H9 (cell line): ENCODE data around the gene ANKRD40. TPM values are rescaled to one million over a fixed set of nuclear protein-coding genes. Genes with fewer than 3 reads are reported as not detected.

Experiments used
- DNase-seq: peaks from one replicate; pipeline ENCODE4 v3.0.0-alpha.2; 2017
- H2AFZ ChIP-seq: one replicate; pipeline ENCODE4 v1.6.1; 2013; ENCODE audit warnings: mild to moderate bottlenecking, low read length, control low read depth, moderate library complexity
- H2AK5ac ChIP-seq: 2 replicates; pipeline ENCODE4 v1.6.1; 2013; ENCODE audit warnings: low read length, control low read depth, mixed read lengths; ENCODE audit not compliant: insufficient read length
- H2BK120ac ChIP-seq: one replicate; pipeline ENCODE4 v1.6.1; 2013; ENCODE audit warnings: low read depth, mild to moderate bottlenecking, low read length, control low read depth, inconsistent platforms; ENCODE audit not compliant: poor library complexity, severe bottlenecking
- H2BK12ac ChIP-seq: 2 replicates; pipeline ENCODE4 v1.6.1; 2013; ENCODE audit warnings: low read length, control low read depth, mixed read lengths, low read depth; ENCODE audit not compliant: insufficient read length
- H2BK15ac ChIP-seq: 2 replicates; pipeline ENCODE4 v1.6.1; 2013; ENCODE audit warnings: low read depth, low read length, control low read depth
- H2BK20ac ChIP-seq: one replicate; pipeline ENCODE4 v1.6.1; 2013; ENCODE audit warnings: low read depth, mild to moderate bottlenecking, low read length, control low read depth, inconsistent platforms; ENCODE audit not compliant: poor library complexity, severe bottlenecking
- H2BK5ac ChIP-seq: 2 replicates; pipeline ENCODE4 v1.6.1; 2013; ENCODE audit warnings: low read length, control low read depth, mixed read lengths; ENCODE audit not compliant: insufficient read length
- H3K14ac ChIP-seq: 2 replicates; pipeline ENCODE4 v1.6.1; 2013; ENCODE audit warnings: low read length, control low read depth; ENCODE audit not compliant: insufficient read depth
- H3K18ac ChIP-seq: 2 replicates; pipeline ENCODE4 v1.6.1; 2013; ENCODE audit warnings: low read depth, mild to moderate bottlenecking, mixed read lengths, low read length, control low read depth; ENCODE audit not compliant: insufficient read length
- H3K23ac ChIP-seq: 2 replicates; pipeline ENCODE4 v1.6.1; 2013; ENCODE audit warnings: low read length, control low read depth, mixed read lengths, low read depth; ENCODE audit not compliant: insufficient read length
- H3K23me2 ChIP-seq: 2 replicates; pipeline ENCODE4 v1.6.1; 2013; ENCODE audit warnings: low read depth, mild to moderate bottlenecking, mixed read lengths, low read length, control low read depth; ENCODE audit not compliant: insufficient read length, poor library complexity, severe bottlenecking
- H3K27ac ChIP-seq: 2 replicates; pipeline ENCODE4 v1.5.1; 2013; ENCODE audit warnings: low read length, control low read depth, mixed read lengths, low read depth; ENCODE audit not compliant: insufficient read length
- H3K27me3 ChIP-seq: 2 replicates; pipeline ENCODE4 v1.6.1; 2013; ENCODE audit warnings: low read length, control low read depth, inconsistent platforms; ENCODE audit not compliant: insufficient read depth
- H3K4ac ChIP-seq: 2 replicates; pipeline ENCODE4 v1.6.1; 2013; ENCODE audit warnings: low read depth, mild to moderate bottlenecking, control low read depth, inconsistent platforms, low read length, moderate library complexity
- H3K4me1 ChIP-seq: 2 replicates; pipeline ENCODE4 v1.6.1; 2013; ENCODE audit warnings: low read length, control low read depth, inconsistent platforms; ENCODE audit not compliant: insufficient read depth
- H3K4me2 ChIP-seq: 2 replicates; pipeline ENCODE4 v1.6.1; 2013; ENCODE audit warnings: low read length, control low read depth, mixed read lengths; ENCODE audit not compliant: insufficient read length, insufficient read depth
- H3K56ac ChIP-seq: 2 replicates; pipeline ENCODE4 v1.6.1; 2013; ENCODE audit warnings: low read depth, mild to moderate bottlenecking, mixed read lengths, low read length, control low read depth; ENCODE audit not compliant: insufficient read length
- H3K79me1 ChIP-seq: 2 replicates; pipeline ENCODE4 v1.6.1; 2013; ENCODE audit warnings: low read depth, mild to moderate bottlenecking, moderate library complexity, low read length, control low read depth, inconsistent platforms; ENCODE audit not compliant: insufficient read depth, poor library complexity, severe bottlenecking
- H3K79me2 ChIP-seq: 2 replicates; pipeline ENCODE4 v1.6.1; 2013; ENCODE audit warnings: low read length, control low read depth, inconsistent platforms; ENCODE audit not compliant: insufficient read depth
- H3K9ac ChIP-seq: 2 replicates; pipeline ENCODE4 v1.6.1; 2013; ENCODE audit warnings: low read length, control low read depth, mixed read lengths; ENCODE audit not compliant: insufficient read length; ENCODE audit errors: extremely low read depth
- H3K9me3 ChIP-seq: one replicate; pipeline ENCODE4 v1.6.1; 2013; ENCODE audit warnings: low read depth, low read length, inconsistent platforms; ENCODE audit not compliant: control insufficient read depth
- H3T11ph ChIP-seq: one replicate; pipeline ENCODE4 v1.6.1; 2013; ENCODE audit warnings: mild to moderate bottlenecking, low read length, control low read depth, inconsistent platforms
- H4K20me1 ChIP-seq: one replicate; pipeline ENCODE4 v1.6.1; 2013; ENCODE audit not compliant: control insufficient read depth, insufficient read length, insufficient read depth
- H4K5ac ChIP-seq: 2 replicates; pipeline ENCODE4 v1.6.1; 2013; ENCODE audit warnings: low read depth, mild to moderate bottlenecking, mixed read lengths, low read length, control low read depth; ENCODE audit not compliant: insufficient read length
- H4K8ac ChIP-seq: replicated peaks from 2 replicates; pipeline ENCODE4 v1.6.1; 2013; ENCODE audit warnings: low read length, control low read depth, mixed read lengths, low read depth; ENCODE audit not compliant: insufficient read length
- H4K91ac ChIP-seq: 2 replicates; pipeline ENCODE4 v1.6.1; 2013; ENCODE audit warnings: low read depth, mild to moderate bottlenecking, moderate library complexity, mixed read lengths, low read length, control low read depth; ENCODE audit not compliant: insufficient read length
- H3K27ac Mint-ChIP-seq, 3 experiments: 2 replicates in 2 of 3; 3 replicates in 1 of 3; pipeline ENCODE4 v1.8.0; 2020 to 2021; ENCODE audit warnings: mixed read lengths in 3 of 3, mild to moderate bottlenecking in 1 of 3, moderate library complexity in 1 of 3
- H3K27me3 Mint-ChIP-seq: 2 replicates; pipeline ENCODE4 v1.8.0; 2021; ENCODE audit warnings: low read depth, mild to moderate bottlenecking, moderate library complexity, mixed read lengths
- H3K36me3 Mint-ChIP-seq, 3 experiments: 2 replicates in 2 of 3; 3 replicates in 1 of 3; pipeline ENCODE4 v1.8.0; 2020 to 2021; ENCODE audit warnings: low read depth in 3 of 3, mixed read lengths in 3 of 3; ENCODE audit not compliant: insufficient read depth in 1 of 3
- H3K4me1 Mint-ChIP-seq, 2 experiments: 2 replicates each; pipeline ENCODE4 v1.8.0; 2020; ENCODE audit warnings: mixed read lengths in 2 of 2
- H3K4me3 Mint-ChIP-seq, 2 experiments: 2 replicates in 1 of 2; 3 replicates in 1 of 2; pipeline ENCODE4 v1.8.0; 2020 to 2021; ENCODE audit warnings: mild to moderate bottlenecking in 2 of 2, mixed read lengths in 2 of 2, moderate library complexity in 1 of 2
- H3K9me3 Mint-ChIP-seq, 2 experiments: 2 replicates in 1 of 2; 3 replicates in 1 of 2; pipeline ENCODE4 v1.8.0; 2020; ENCODE audit warnings: mild to moderate bottlenecking in 2 of 2, mixed read lengths in 2 of 2, moderate library complexity in 1 of 2
- WGBS: extraction: QIAGEN DNeasy Blood & Tissue Kit; methylation state at CpG from one replicate; pipeline ENCODE4 v1.1.7; 2013; ENCODE audit warnings: missing lambda C conversion rate, low lambda C conversion rate, mixed read lengths; ENCODE audit not compliant: insufficient read length; ENCODE audit errors: extremely low coverage; 5-methylcytosine and 5-hydroxymethylcytosine counted together
- total RNA-seq: library from RNA; stranded (reverse); gene quantifications from 2 replicates; pipeline ENCODE4 v1.2.1, GENCODE V29; 2021
- TF ChIP-seq, protein P1 (sequence below): fragments of 200-600 bp; sonication (generic); conservative IDR thresholded peaks from 3 replicates; pipeline ENCODE4 v1.8.0; 2021; ENCODE audit warnings: antibody characterized with exemption, mild to moderate bottlenecking

The ANKRD40 gene
- total RNA-seq, 1 experiment from 2014 or later, result 54.3 TPM

DNA sequence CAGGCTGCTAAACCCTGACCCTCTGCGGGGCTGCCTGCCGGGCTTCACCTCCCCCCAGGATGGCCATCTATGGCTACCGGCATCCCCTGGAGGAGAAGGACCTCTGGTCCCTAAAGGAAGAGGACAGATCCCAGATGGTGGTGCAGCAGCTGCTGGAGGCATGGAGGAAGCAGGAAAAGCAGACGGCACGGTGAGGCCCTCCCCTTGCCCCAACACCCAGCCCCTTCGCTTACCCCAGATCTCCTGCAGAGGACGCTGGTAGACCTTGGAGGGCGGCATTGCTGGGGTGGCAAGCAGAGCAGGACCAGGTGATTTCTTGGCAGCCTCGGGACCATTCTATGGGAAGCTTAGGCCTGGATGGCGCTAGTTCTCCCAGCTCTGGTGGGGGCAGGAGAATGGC lies 48.5 kb downstream of the ANKRD40 start:
- no peak overlapping the region for H3K27ac Mint-ChIP-seq
- Histone ChIP-seq H3K27me3 (no peaks in the 10 kb centered on the region), H3K23ac (no peak overlapping the region), H3K4me2 (no peak overlapping the region), H3K14ac (no peak overlapping the region; the same call in 1 of the 2 replicates), H4K91ac (no peak overlapping the region), H3K79me2 (no peaks in the 10 kb centered on the region), H2BK15ac (no peak overlapping the region), H3K9ac (no peak overlapping the region), H3K18ac (no peak overlapping the region), H3K56ac (no peak overlapping the region), H3K4ac (no peak overlapping the region), H4K5ac (no peak overlapping the region), H4K8ac (no peak overlapping the region), H4K20me1 (no peaks in the 10 kb centered on the region), H3K9me3 (no peaks in the 10 kb centered on the region), H2BK12ac (no peak overlapping the region), H3T11ph (no peak overlapping the region), H3K23me2 (no peaks in the 10 kb centered on the region), H2BK20ac (no peak overlapping the region), H3K4me1 (peaks cover 6% of the 10 kb centered on the region; the same call in 1 of the 2 replicates), H2AK5ac (no peak overlapping the region), H2BK5ac (no peak overlapping the region), H2BK120ac (no peak overlapping the region), H2AFZ (no peak overlapping the region), H3K27ac (no peak overlapping the region), H3K79me1 (no peaks in the 10 kb centered on the region)
- TF ChIP-seq, protein P1, sequence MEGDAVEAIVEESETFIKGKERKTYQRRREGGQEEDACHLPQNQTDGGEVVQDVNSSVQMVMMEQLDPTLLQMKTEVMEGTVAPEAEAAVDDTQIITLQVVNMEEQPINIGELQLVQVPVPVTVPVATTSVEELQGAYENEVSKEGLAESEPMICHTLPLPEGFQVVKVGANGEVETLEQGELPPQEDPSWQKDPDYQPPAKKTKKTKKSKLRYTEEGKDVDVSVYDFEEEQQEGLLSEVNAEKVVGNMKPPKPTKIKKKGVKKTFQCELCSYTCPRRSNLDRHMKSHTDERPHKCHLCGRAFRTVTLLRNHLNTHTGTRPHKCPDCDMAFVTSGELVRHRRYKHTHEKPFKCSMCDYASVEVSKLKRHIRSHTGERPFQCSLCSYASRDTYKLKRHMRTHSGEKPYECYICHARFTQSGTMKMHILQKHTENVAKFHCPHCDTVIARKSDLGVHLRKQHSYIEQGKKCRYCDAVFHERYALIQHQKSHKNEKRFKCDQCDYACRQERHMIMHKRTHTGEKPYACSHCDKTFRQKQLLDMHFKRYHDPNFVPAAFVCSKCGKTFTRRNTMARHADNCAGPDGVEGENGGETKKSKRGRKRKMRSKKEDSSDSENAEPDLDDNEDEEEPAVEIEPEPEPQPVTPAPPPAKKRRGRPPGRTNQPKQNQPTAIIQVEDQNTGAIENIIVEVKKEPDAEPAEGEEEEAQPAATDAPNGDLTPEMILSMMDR, result peak; percentile 50
- H3K27me3 Mint-ChIP-seq, result peaks cover 10% of the 10 kb centered on the region
- H3K4me1 Mint-ChIP-seq, result peaks cover 25 to 27% of the 10 kb centered on the region in 2 experiments
- H3K9me3 Mint-ChIP-seq, result no peaks in the 10 kb centered on the region; a peak in 1 of 5 replicates
- WGBS, result no CpG with 5 or more reads among the region's 10 CpGs
- DNase-seq, result peak; percentile 79
- H3K36me3 Mint-ChIP-seq, result no peaks in the 10 kb centered on the region; a peak in 1 of 7 replicates
- H3K4me3 Mint-ChIP-seq, result no peak overlapping the region
